ENCODE measurements around the gene FTCD. TPM values are rescaled to one million over a fixed set of nuclear protein-coding genes. Genes with fewer than 3 reads are reported as not detected.
"Not testable (repeated sequence)": the region's sequence is repeated elsewhere in the genome, so short reads cannot be mapped to it uniquely, and the experiment has no call there.

The FTCD gene
- total and polyA plus RNA-seq, 2 of the 8 experiments (the other 6 are each of a cell fraction or from before 2014, with no cell fraction given): 3.3 to 4.9 TPM

DNA sequence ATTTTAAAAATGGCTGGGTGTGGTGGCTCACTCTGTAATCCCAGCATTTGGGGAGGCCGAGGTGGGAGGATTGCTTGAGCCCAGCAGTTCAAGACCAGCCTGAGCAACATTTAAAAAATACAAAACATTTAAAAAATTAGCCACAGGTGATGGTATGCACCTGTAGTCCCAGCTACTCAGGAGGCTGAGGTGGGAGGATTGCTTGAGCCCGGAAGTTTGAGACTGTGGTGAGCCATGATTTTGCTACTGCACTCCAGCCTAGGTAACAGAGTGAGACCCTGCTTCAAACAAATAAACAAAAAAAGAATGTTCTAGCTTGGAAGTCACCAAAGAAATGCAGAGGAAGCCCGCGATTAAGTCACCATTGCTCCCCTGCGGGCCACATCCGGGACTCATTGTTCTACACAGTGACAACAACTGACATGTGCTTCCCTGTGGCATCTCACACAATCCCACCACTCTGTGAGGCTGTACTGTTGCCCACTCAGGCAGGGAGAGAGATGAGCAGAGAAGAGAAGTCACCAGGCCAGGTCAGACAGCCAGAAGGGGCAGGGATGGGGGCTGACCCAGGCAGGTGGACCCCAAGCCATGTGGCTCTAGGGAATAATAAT is 47.3 kb upstream of the FTCD start (continued):
- no peak for TF ChIP-seq TBP (IDR thresholded peaks at IDR 0.05; ENCODE audit: low read depth, low read length)
- TF ChIP-seq CEBPB (IDR thresholded peaks at IDR 0.05; ENCODE audit: low read depth, low read length): no peak
- no peak for TF ChIP-seq BRCA1 (IDR thresholded peaks at IDR 0.05; ENCODE audit: low read depth, low read length)
- TF ChIP-seq PHF8 (conservative IDR thresholded peaks at IDR 0.05; ENCODE audit: low read depth, low read length): no peak
- TF ChIP-seq CHD1 (IDR thresholded peaks at IDR 0.05; ENCODE audit: low read depth, low read length): no peak
- no peak for TF ChIP-seq SIX5 (IDR thresholded peaks at IDR 0.05; ENCODE audit: low read depth, low read length)
- no peak for TF ChIP-seq YY1 (IDR thresholded peaks at IDR 0.05; ENCODE audit: low read depth, low read length)

DNA sequence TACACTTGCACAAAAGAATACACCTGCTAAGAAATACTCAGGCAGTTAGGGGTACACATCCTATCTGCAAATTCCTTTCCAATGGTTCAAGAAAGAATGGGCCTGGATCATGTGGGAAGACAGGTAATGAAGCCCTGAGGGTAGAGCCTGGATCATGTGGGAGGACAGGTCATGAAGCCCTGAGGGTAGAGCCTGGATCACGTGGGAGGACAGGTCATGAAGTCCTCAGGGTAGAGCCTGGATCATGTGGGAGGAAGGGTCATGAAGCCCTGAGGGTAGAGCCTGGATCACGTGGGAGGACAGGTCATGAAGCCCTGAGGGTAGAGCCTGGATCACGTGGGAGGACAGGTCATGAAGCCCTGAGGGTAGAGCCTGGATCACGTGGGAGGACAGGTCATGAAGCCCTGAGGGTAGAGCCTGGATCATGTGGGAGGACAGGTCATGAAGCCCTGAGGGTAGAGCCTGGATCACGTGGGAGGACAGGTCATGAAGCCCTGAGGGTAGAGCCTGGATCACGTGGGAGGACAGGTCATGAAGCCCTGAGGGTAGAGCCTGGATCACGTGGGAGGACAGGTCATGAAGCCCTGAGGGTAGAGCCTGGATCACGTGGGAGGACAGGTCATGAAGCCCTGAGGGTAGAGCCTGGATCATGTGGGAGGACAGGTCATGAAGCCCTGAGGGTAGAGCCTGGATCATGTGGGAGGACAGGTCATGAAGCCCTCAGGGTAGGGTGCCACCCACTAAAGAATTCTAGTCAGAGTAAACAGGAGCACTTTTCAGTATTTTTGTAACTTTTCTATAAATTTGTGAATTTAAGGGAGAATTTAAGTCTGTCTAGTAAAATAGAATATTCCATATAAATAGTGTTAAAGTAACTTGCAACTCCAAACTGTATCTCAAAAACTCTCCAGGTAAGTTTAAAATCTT is 45.8 kb upstream of the FTCD start:
- H3K79me1 ChIP-seq (ENCODE audit: low read depth, low read length); H3K9me3 ChIP-seq (ENCODE audit: insufficient read depth in 2 of 2, low read depth in 1 of 2, low read length in 1 of 2); H2BK15ac ChIP-seq (ENCODE audit: low read length); H3K18ac ChIP-seq (ENCODE audit: extremely low read depth, low read length); H3K4me1 ChIP-seq (replicated peaks in 1 of 4; ENCODE audit: control insufficient read depth in 3 of 4, insufficient read depth in 4 of 4, low read length in 3 of 4); H3K23ac ChIP-seq (ENCODE audit: insufficient read length); H3K23me2 ChIP-seq (ENCODE audit: low read depth, low read length); H3K79me2 ChIP-seq (ENCODE audit: control insufficient read depth in 1 of 2, insufficient read depth in 2 of 2, low read length in 2 of 2); H3K4me2 ChIP-seq (ENCODE audit: insufficient read depth in 1 of 2, low read depth in 2 of 2, low read length in 2 of 2); FAIRE-seq; H3K9ac ChIP-seq (replicated peaks in 1 of 4; ENCODE audit: extremely low read depth in 1 of 4, low read depth in 3 of 4, low read length in 3 of 4); H3K27ac ChIP-seq (ENCODE audit: low read depth, low read length); H4K8ac ChIP-seq (ENCODE audit: extremely low read depth, insufficient read depth, low read length); H3K56ac ChIP-seq (replicated peaks; ENCODE audit: insufficient read length, low read depth, low read length); H3K27me3 ChIP-seq (replicated peaks in 1 of 4; ENCODE audit: control insufficient read depth in 3 of 4, extremely low read depth in 1 of 4, insufficient read depth in 3 of 4, low read length in 3 of 4); H2BK5ac ChIP-seq (ENCODE audit: low read depth, low read length); DNase-seq (ENCODE audit: low read depth in 1 of 2, low spot score in 2 of 2); H2BK20ac ChIP-seq (ENCODE audit: low read length); H3K4ac ChIP-seq (replicated peaks; ENCODE audit: insufficient read length, low read depth, low read length); H2AK5ac ChIP-seq (ENCODE audit: low read depth, low read length); H2BK12ac ChIP-seq (ENCODE audit: low read depth, low read length); H3K4me3 ChIP-seq (ENCODE audit: extremely low read depth in 1 of 4, insufficient read depth in 2 of 4, low read depth in 3 of 4, low read length in 4 of 4); POLR2A ChIA-PET (ENCODE audit: partially characterized antibody); H2BK120ac ChIP-seq (replicated peaks; ENCODE audit: low read depth, low read length); H4K5ac ChIP-seq (ENCODE audit: insufficient read length, low read depth, low read length); H2AFZ ChIP-seq (ENCODE audit: low read length); H4K91ac ChIP-seq (replicated peaks; ENCODE audit: insufficient read length, low read length); H3K14ac ChIP-seq (ENCODE audit: insufficient read length): not testable (repeated sequence)
- H4K20me1 ChIP-seq (replicated peaks in 1 of 2; ENCODE audit: control insufficient read depth in 1 of 2, insufficient read depth in 2 of 2, low read length in 2 of 2): peaks cover 0 to 14% of the 10 kb centered on the region in 2 experiments
- peaks cover 3 to 38% (median 22%) of the 10 kb centered on the region in 4 experiments; a peak in 6 of 8 replicates for H3K36me3 ChIP-seq (ENCODE audit: control insufficient read depth in 2 of 4, insufficient read depth in 4 of 4, low read length in 3 of 4)
- CTCF ChIA-PET (ENCODE audit: partially characterized antibody): interaction anchor here (1.0 kb wide), 1 partner anchor 22 kb away, joined by 4 read pairs; no protein-coding TSS in a partner anchor
- WGBS, 2 experiments (ENCODE audit: extremely low coverage in 1 of 2, insufficient coverage in 1 of 2, insufficient read length in 1 of 2, insufficient replicate concordance in 2 of 2, low coverage in 1 of 2, low lambda C conversion rate in 2 of 2, missing lambda C conversion rate in 1 of 2): 100% methylated on average over 2 of the region's 8 CpGs; no CpG with 5 or more reads in 1 of the 2 experiments

Measured in H1 (cell line).